K562 (cell line): ENCODE results near the gene SH3BP5. TPM values are rescaled to one million over a fixed set of nuclear protein-coding genes. Genes with fewer than 3 reads are reported as not detected.

Experiments
- ATAC-seq: fragments of 200-7000 bp; cut with Tn5 transposase; 3 replicates; pipeline ENCODE4 v1.9.1; 2020; ENCODE audit warnings: moderate library complexity
- BruUV-seq: library from RNA; stranded (reverse); fragments of 400-500 nt; replicated peaks from 2 replicates; lab custom pipeline; 2021; lab: Mats Ljungman, UMichigan
- CTCF ChIA-PET: fragments of 300-600 bp; formaldehyde crosslinking; extraction: SDS; loops from one replicate; lab custom pipeline; 2021; ENCODE audit warnings: low intra/inter-chr PET ratio; lab: Yijun Ruan, JAX
- POLR2A ChIA-PET: fragments of 300-600, 350-650 bp; sonication (Branson Sonifier 250); formaldehyde crosslinking; extraction: SDS; loops from one replicate; lab custom pipeline; 2021; ENCODE audit warnings: antibody characterized with exemption, inconsistent platforms; lab: Yijun Ruan, JAX
- DNase-seq, 4 experiments: peaks; one replicate each; pipeline versions ENCODE4 v3.0.0 to v3.0.0-alpha.2; 2011 to 2018; ENCODE audit warnings: low spot score in 3 of 4, mixed read lengths in 3 of 4; ENCODE audit errors: extremely low read depth in 1 of 4
- FAIRE-seq: peaks from 2 replicates; lab custom pipeline; 2011; peaks lifted over from hg19 to GRCh38; lab: Jason Lieb, UNC
- H2AFZ ChIP-seq: 2 replicates; pipeline ENCODE4 v1.6.0; 2011; ENCODE audit warnings: low read depth, low read length, control low read depth, inconsistent platforms
- H3K27ac ChIP-seq: fragments of 200-600 bp; 3 replicates; pipeline ENCODE4 v1.8.0; 2011; ENCODE audit warnings: low read depth, mild to moderate bottlenecking, control low read depth, inconsistent platforms, low read length, moderate library complexity, mixed read lengths; ENCODE audit errors: extremely low read depth
- H3K27me3 ChIP-seq, 2 experiments: fragments of 300-600 bp in 1 of 2; 2 replicates in 1 of 2; 3 replicates in 1 of 2; pipeline versions ENCODE4 v1.6.0 to v1.8.0; 2011; ENCODE audit warnings: inconsistent platforms in 2 of 2, low read length in 2 of 2, mild to moderate bottlenecking in 1 of 2, mixed read lengths in 1 of 2, moderate library complexity in 1 of 2; ENCODE audit not compliant: control insufficient read depth in 2 of 2, insufficient read depth in 2 of 2
- H3K36me3 ChIP-seq: fragments of 300-600 bp; 3 replicates; pipeline ENCODE4 v1.8.0; 2011; ENCODE audit warnings: mild to moderate bottlenecking, low read length, inconsistent platforms; ENCODE audit not compliant: control insufficient read depth, insufficient read depth
- H3K4me1 ChIP-seq, 2 experiments: fragments of 200-600 bp in 1 of 2; replicated peaks in 1 of 2; 2 replicates in 1 of 2; 3 replicates in 1 of 2; pipeline versions ENCODE4 v1.5.1 to v1.8.0; 2011; ENCODE audit warnings: inconsistent platforms in 2 of 2, low read length in 2 of 2, mild to moderate bottlenecking in 1 of 2, mixed read lengths in 1 of 2, moderate library complexity in 1 of 2; ENCODE audit not compliant: control insufficient read depth in 2 of 2, insufficient read depth in 2 of 2
- H3K4me2 ChIP-seq: 2 replicates; pipeline ENCODE4 v1.6.1; 2011; ENCODE audit warnings: low read length, control low read depth, inconsistent platforms, mixed read lengths; ENCODE audit not compliant: insufficient read depth
- H3K4me3 ChIP-seq: fragments of 200-600 bp; sonication (generic), shearing (Covaris generic); 2 replicates; pipeline ENCODE4 v1.5.1; 2016; ENCODE audit warnings: control low read depth, inconsistent platforms
- H3K79me2 ChIP-seq: fragments of 200-600 bp; 3 replicates; pipeline ENCODE4 v1.8.0; 2011; ENCODE audit warnings: low read length, inconsistent platforms; ENCODE audit not compliant: control insufficient read depth, insufficient read depth
- H3K9ac ChIP-seq, 2 experiments: 2 replicates each; pipeline versions ENCODE4 v1.6.0 to v1.6.1; 2011; ENCODE audit warnings: low read depth in 2 of 2, low read length in 2 of 2, control low read depth in 1 of 2, inconsistent platforms in 1 of 2, mild to moderate bottlenecking in 1 of 2, mixed read lengths in 1 of 2; ENCODE audit not compliant: insufficient read depth in 1 of 2
- H3K9me1 ChIP-seq: one replicate; pipeline ENCODE4 v1.6.0; 2011; ENCODE audit warnings: inconsistent platforms, mild to moderate bottlenecking, low read length, moderate library complexity; ENCODE audit not compliant: control insufficient read depth, insufficient read depth
- H3K9me3 ChIP-seq: replicated peaks from 2 replicates; pipeline ENCODE4 v1.5.1; 2011; ENCODE audit warnings: low read depth, low read length, inconsistent platforms; ENCODE audit not compliant: control insufficient read depth, insufficient read depth
- H4K20me1 ChIP-seq: replicated peaks from 2 replicates; pipeline ENCODE4 v1.6.1; 2011; ENCODE audit warnings: low read length, inconsistent platforms, mixed read lengths; ENCODE audit not compliant: control insufficient read depth, insufficient read depth
- ARID1B ChIP-seq: fragments of 450-650 bp; IDR thresholded peaks from 2 replicates; pipeline ENCODE4 v1.6.1; 2016; ENCODE audit warnings: antibody characterized with exemption, mild to moderate bottlenecking, inconsistent platforms
- ATF1 ChIP-seq, 2 experiments: fragments of 450-650 bp in 1 of 2; IDR thresholded peaks; 2 replicates each; pipeline ENCODE4 v1.6.1; 2016; ENCODE audit warnings: missing compliant biosample characterization in 1 of 2, missing genetic modification characterization in 1 of 2
- BACH1 ChIP-seq: fragments of 200-800 bp; sonication (Bioruptor generic); IDR thresholded peaks from 2 replicates; pipeline ENCODE4 v1.6.1; 2016; ENCODE audit warnings: missing genetic modification characterization, missing compliant biosample characterization
- BRF1 ChIP-seq: IDR thresholded peaks from 3 replicates; pipeline ENCODE4 v1.6.1; 2011; ENCODE audit warnings: borderline replicate concordance, mild to moderate bottlenecking; ENCODE audit not compliant: insufficient read length; ENCODE audit errors: extremely low read depth
- CREM ChIP-seq: IDR thresholded peaks from 2 replicates; pipeline ENCODE4 v1.6.1; 2014; ENCODE audit warnings: antibody characterized with exemption, low read depth
- EWSR1 ChIP-seq: fragments of 450-650 bp; IDR thresholded peaks from 2 replicates; pipeline ENCODE4 v1.6.1; 2018; ENCODE audit warnings: borderline replicate concordance, mild to moderate bottlenecking, low read depth, moderate library complexity; ENCODE audit not compliant: partially characterized antibody
- HNRNPK ChIP-seq: fragments of 200-400 bp; formaldehyde crosslinking; IDR thresholded peaks from one replicate; pipeline ENCODE4 v1.6.1; 2018; ENCODE audit warnings: mild to moderate bottlenecking, low read depth, low read length; ENCODE audit not compliant: poor library complexity, severe bottlenecking
- KAT8 ChIP-seq: fragments of 450-650 bp; IDR thresholded peaks from 2 replicates; pipeline ENCODE4 v1.6.1; 2016; ENCODE audit warnings: low read depth, mild to moderate bottlenecking
- MCM3 ChIP-seq: fragments of 450-650 bp; IDR thresholded peaks from 2 replicates; pipeline ENCODE4 v1.6.1; 2016
- PRDM10 ChIP-seq: fragments of 450-650 bp; IDR thresholded peaks from 2 replicates; pipeline ENCODE4 v1.6.1; 2018; ENCODE audit not compliant: partially characterized antibody
- TBL1XR1 ChIP-seq, 2 experiments: IDR thresholded peaks; 2 replicates each; pipeline ENCODE4 v1.6.1; 2012; ENCODE audit warnings: improper control_type of control experiment in 2 of 2, low read length in 2 of 2, mild to moderate bottlenecking in 1 of 2
- TEAD4 ChIP-seq, 2 experiments: sonication (generic) in 1 of 2; formaldehyde crosslinking in 1 of 2; IDR thresholded peaks; 2 replicates each; pipeline versions ENCODE4 v1.6.1 to v1.8.0; 2012 to 2022; ENCODE audit warnings: borderline replicate concordance in 1 of 2, inconsistent platforms in 1 of 2, low read length in 1 of 2, mild to moderate bottlenecking in 1 of 2, missing genetic modification reagents in 1 of 2
- XRCC5 ChIP-seq: fragments of 200-400 bp; formaldehyde crosslinking; IDR thresholded peaks from 2 replicates; pipeline ENCODE4 v1.6.1; 2017; ENCODE audit warnings: low read depth, mild to moderate bottlenecking, low read length
- ZBTB2 ChIP-seq: fragments of 450-650 bp; IDR thresholded peaks from 2 replicates; pipeline ENCODE4 v1.6.1; 2016; ENCODE audit warnings: antibody characterized with exemption
- ZNF384 ChIP-seq: IDR thresholded peaks from 2 replicates; pipeline ENCODE4 v1.6.1; 2012; ENCODE audit warnings: low read depth, low read length, improper control_type of control experiment
- WGBS: fragments of 100-300 bp; shearing (Covaris generic); methylation state at CpG from one replicate; pipeline ENCODE4 v1.1.6; 2016; ENCODE audit warnings: low coverage, mixed read lengths; ENCODE audit not compliant: insufficient coverage; ENCODE audit errors: missing lambda C conversion rate; 5-methylcytosine and 5-hydroxymethylcytosine counted together
- in situ Hi-C: fragments of 300-500 bp; cut with MboI; formaldehyde crosslinking; loops from 4 replicates; pipeline ENCODE4 v1.15.0; 2018; ENCODE audit warnings: inconsistent platforms, mixed read lengths
- intact Hi-C: fragments of 100-400 bp; cut with micrococcal nuclease; formaldehyde crosslinking; loops from 2 replicates; pipeline ENCODE4 v1.14.2; 2022
- polyA plus RNA-seq, 8 experiments: library from polyadenylated mRNA; depleted of rRNA in 4 of 8; stranded (reverse) in 5 of 8; unstranded in 3 of 8; fragments of >200 nt; fragmentation: Nextera tagmentation in 2 of 8; fragmentation: Illumina TruSeq in 1 of 8; extraction: Ambion mirVana in 2 of 8; extraction: Trizol in 1 of 8; gene quantifications; 2 replicates each; pipeline versions ENCODE4 v1.2.1 to v1.2.3, GENCODE V29; 2011 to 2014; ENCODE audit warnings: inconsistent platforms in 1 of 8, missing spikeins in 1 of 8
- total RNA-seq, 7 experiments: library from RNA; depleted of rRNA in 6 of 7; stranded (reverse); fragments of >200 nt in 6 of 7; fragmentation: Illumina TruSeq in 2 of 7; extraction: Trizol in 2 of 7; gene quantifications; 2 replicates each; pipeline versions ENCODE4 v1.2.1 to v1.2.3, GENCODE V29; 2011 to 2021; ENCODE audit warnings: low replicate concordance in 1 of 7
- TF ChIP-seq, protein P1 (sequence below): fragments of 450-650 bp; formaldehyde crosslinking; IDR thresholded peaks from 2 replicates; pipeline ENCODE4 v1.4.0; 2022; ENCODE audit warnings: missing genetic modification characterization

The SH3BP5 gene
- total and polyA plus RNA-seq, 9 of the 15 experiments (the other 6 are each of a cell fraction or from before 2014, with no cell fraction given): 2.9 to 29.0 (median 14.9) TPM

DNA sequence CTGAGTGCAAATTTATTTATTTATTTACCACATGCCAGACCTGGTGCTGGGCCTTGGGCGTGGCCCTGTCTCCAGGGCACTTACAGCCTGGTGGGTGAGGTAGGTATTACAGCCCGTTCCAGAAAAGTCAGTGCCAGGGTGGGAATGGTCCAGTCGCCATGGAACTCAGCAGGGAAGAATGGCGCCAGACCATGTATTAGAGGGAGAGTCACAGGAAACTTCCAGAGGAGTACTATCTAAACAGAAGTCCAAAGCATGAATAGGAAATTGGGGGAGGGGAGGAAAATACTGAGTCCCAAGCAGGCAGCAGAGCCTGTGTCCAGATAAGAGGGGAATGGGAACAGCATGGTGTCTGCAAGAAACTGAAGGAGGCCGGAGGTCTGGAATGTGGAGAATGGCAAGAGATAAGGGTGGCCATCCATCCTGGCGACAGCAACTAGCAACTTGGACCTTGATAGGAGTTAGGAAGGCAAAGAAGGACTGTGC is 27.0 kb downstream of the SH3BP5 start:
- in situ Hi-C loops: no loop called here
- peaks cover 50 to 60% of the 10 kb centered on the region in 2 experiments for H3K4me1 ChIP-seq
- no peaks in the 10 kb centered on the region for H3K9me3 ChIP-seq
- H3K36me3 ChIP-seq: peaks cover 20% of the 10 kb centered on the region; the same call in 2 of the 3 replicates
- 5% methylated on average over 6 of the region's 6 CpGs for WGBS
- ChIA-PET POLR2A (interaction anchor here (0.6 to 1.7 kb wide), 3 partner anchors 10 to 98 kb away, joined by 3 to 4 read pairs (median 3); no protein-coding TSS in a partner anchor), CTCF (no interaction called here)
- H3K4me3 ChIP-seq: no peak overlapping the region
- peak overlapping the region; percentile 41 to 47; a peak in 3 of 4 replicates for H3K9ac ChIP-seq
- no peaks in the 10 kb centered on the region for H3K9me1 ChIP-seq
- BruUV-seq: no TSS peak
- no peaks in the 10 kb centered on the region for H3K27me3 ChIP-seq
- no peaks in the 10 kb centered on the region for H4K20me1 ChIP-seq
- peak overlapping the region; percentile 60 for H3K27ac ChIP-seq
- DNase-seq (peak; percentile 93 to 97 (median 94)), FAIRE-seq (peak; percentile 94), ATAC-seq (peak; percentile 80)
- H2AFZ ChIP-seq: peak overlapping the region; percentile 62
- H3K4me2 ChIP-seq: peak overlapping the region; percentile 63
- peaks cover 35% of the 10 kb centered on the region for H3K79me2 ChIP-seq
- intact Hi-C loops: loop anchor here (1.0 kb wide), 1 partner anchor 36 kb away; no protein-coding TSS in a partner anchor
- no peak for TF ChIP-seq EWSR1
- no peak; the same call in none of the 2 replicates for TF ChIP-seq XRCC5
- TF ChIP-seq BRF1: no peak
- TF ChIP-seq, protein P1, sequence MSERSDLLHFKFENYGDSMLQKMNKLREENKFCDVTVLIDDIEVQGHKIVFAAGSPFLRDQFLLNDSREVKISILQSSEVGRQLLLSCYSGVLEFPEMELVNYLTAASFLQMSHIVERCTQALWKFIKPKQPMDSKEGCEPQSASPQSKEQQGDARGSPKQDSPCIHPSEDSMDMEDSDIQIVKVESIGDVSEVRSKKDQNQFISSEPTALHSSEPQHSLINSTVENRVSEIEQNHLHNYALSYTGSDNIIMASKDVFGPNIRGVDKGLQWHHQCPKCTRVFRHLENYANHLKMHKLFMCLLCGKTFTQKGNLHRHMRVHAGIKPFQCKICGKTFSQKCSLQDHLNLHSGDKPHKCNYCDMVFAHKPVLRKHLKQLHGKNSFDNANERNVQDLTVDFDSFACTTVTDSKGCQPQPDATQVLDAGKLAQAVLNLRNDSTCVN (CRISPR knock-in tag): no peak
- no peak for TF ChIP-seq ATF1 (CRISPR knock-in tag; IDR thresholded peaks at IDR 0.05)
- peak; percentile 46; the same call in 1 of the 2 replicates for TF ChIP-seq ATF1 (tag; IDR thresholded peaks at IDR 0.05)
- TF ChIP-seq MCM3: no peak
- no peak for TF ChIP-seq HNRNPK
- peak; percentile 97 for TF ChIP-seq ARID1B
- TF ChIP-seq KAT8: no peak
- no peak for TF ChIP-seq ZNF384
- TF ChIP-seq CREM: peak; percentile 46; the same call in 1 of the 2 replicates
- peak; percentile 43 for TF ChIP-seq PRDM10
- no peak for TF ChIP-seq BACH1 (tag)
- peak; percentile 96 for TF ChIP-seq TEAD4 (IDR thresholded peaks at IDR 0.05; ENCODE audit: low read length)
- no peak for TF ChIP-seq TEAD4 (CRISPR knock-in tag; IDR thresholded peaks at IDR 0.05; ENCODE audit: borderline replicate concordance)
- TF ChIP-seq ZBTB2: peak; percentile 92
- peak; percentile 89 to 91 for TF ChIP-seq TBL1XR1 (IDR thresholded peaks at IDR 0.05; ENCODE audit: low read length in 2 of 2)
